ENCODE measurements around the gene FTHL17. TPM values are rescaled to one million over a fixed set of nuclear protein-coding genes. Genes with fewer than 3 reads are reported as not detected.

Gene FTHL17
- total RNA-seq, 4 donors from 2014 or later, result not detected

GRCh38 chrX:31027351-31027750 lies 44.5 kb downstream of the FTHL17 start:
- Histone ChIP-seq H3K4me1 (no peaks in the 10 kb centered on the region), H3K27me3 (no peaks in the 10 kb centered on the region), H3K27ac (no peak overlapping the region), H3K4me3 (no peak overlapping the region), H3K36me3 (no peaks in the 10 kb centered on the region), H3K9me3 (no peaks in the 10 kb centered on the region)
- no peak for ATAC-seq
- TF ChIP-seq, protein P1, sequence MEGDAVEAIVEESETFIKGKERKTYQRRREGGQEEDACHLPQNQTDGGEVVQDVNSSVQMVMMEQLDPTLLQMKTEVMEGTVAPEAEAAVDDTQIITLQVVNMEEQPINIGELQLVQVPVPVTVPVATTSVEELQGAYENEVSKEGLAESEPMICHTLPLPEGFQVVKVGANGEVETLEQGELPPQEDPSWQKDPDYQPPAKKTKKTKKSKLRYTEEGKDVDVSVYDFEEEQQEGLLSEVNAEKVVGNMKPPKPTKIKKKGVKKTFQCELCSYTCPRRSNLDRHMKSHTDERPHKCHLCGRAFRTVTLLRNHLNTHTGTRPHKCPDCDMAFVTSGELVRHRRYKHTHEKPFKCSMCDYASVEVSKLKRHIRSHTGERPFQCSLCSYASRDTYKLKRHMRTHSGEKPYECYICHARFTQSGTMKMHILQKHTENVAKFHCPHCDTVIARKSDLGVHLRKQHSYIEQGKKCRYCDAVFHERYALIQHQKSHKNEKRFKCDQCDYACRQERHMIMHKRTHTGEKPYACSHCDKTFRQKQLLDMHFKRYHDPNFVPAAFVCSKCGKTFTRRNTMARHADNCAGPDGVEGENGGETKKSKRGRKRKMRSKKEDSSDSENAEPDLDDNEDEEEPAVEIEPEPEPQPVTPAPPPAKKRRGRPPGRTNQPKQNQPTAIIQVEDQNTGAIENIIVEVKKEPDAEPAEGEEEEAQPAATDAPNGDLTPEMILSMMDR (IDR thresholded peaks at IDR 0.05), result no peak
- TF ChIP-seq EP300 (IDR thresholded peaks at IDR 0.05) (no peak), POLR2A (IDR thresholded peaks at IDR 0.05) (no peak), POLR2AphosphoS5 (IDR thresholded peaks at IDR 0.05) (no peak)

- Histone ChIP-seq H3K27me3 (no peaks in the 10 kb centered on the region), H3K36me3 (no peaks in the 10 kb centered on the region), H3K4me1 (no peaks in the 10 kb centered on the region), H3K27ac (no peak overlapping the region), H3K9me3 (no peaks in the 10 kb centered on the region), H3K4me3 (no peak overlapping the region)
- TF ChIP-seq EP300 (IDR thresholded peaks at IDR 0.05) (no peak), POLR2AphosphoS5 (IDR thresholded peaks at IDR 0.05) (no peak), POLR2A (IDR thresholded peaks at IDR 0.05) (no peak)
- TF ChIP-seq, protein P1 (IDR thresholded peaks at IDR 0.05), result no peak
- ATAC-seq, result no peak
- WGBS, 2 donors (ENCODE audit: low coverage in 1 of 2), result 92 to 100% methylated on average over 1 of the region's 1 CpG
Measured at GRCh38 chrX:31024866-31025265, 47.0 kb downstream of the FTHL17 start.

DNA sequence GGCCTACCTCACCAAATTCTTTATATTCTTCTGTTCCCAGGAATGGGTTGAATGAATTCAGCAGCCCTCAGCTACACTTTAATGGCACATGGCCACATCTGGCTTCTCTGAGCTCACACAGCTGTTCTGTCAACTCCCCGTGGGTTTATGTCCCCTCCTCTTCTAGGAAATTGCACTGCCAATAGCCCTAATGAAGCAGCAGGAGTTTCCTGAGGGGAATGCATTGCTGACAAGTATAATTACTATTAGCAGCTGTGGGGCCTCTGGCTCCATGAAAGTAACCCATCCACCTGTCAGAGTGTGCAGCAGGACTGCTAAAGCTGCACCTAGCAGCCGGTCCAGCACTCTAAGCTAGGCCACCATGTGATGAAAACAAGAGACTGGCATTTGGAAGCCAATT lies 50.3 kb downstream of the FTHL17 start:
- Histone ChIP-seq H3K4me1 (no peaks in the 10 kb centered on the region), H3K4me3 (no peak overlapping the region), H3K36me3 (no peaks in the 10 kb centered on the region), H3K9me3 (no peaks in the 10 kb centered on the region), H3K27me3 (no peaks in the 10 kb centered on the region), H3K27ac (no peak overlapping the region)
- no peak for ATAC-seq
- TF ChIP-seq EP300 (IDR thresholded peaks at IDR 0.05) (no peak), POLR2AphosphoS5 (IDR thresholded peaks at IDR 0.05) (no peak), POLR2A (IDR thresholded peaks at IDR 0.05) (no peak)
- TF ChIP-seq, protein P1 (IDR thresholded peaks at IDR 0.05), result no peak
- WGBS, 2 donors (ENCODE audit: low coverage in 1 of 2), result no CpG with 5 or more reads among the region's 2 CpGs

Other genes with a start within 250 kb of the FTHL17 start
- gene TAB3, start 182.8 kb downstream of the FTHL17 start, total RNA-seq, result 10 to 100 TPM; 16.8 to 26.0 (median 18.7) TPM